ENCODE results near the gene TCAIM. TPM values are rescaled to one million over a fixed set of nuclear protein-coding genes. Genes with fewer than 3 reads are reported as not detected.
"Not testable (repeated sequence)": the region's sequence is repeated elsewhere in the genome, so short reads cannot be mapped to it uniquely, and the experiment has no call there.

The TCAIM gene
- total and polyA plus RNA-seq, 9 donors: 11.1 to 24.0 (median 21.9) TPM

DNA sequence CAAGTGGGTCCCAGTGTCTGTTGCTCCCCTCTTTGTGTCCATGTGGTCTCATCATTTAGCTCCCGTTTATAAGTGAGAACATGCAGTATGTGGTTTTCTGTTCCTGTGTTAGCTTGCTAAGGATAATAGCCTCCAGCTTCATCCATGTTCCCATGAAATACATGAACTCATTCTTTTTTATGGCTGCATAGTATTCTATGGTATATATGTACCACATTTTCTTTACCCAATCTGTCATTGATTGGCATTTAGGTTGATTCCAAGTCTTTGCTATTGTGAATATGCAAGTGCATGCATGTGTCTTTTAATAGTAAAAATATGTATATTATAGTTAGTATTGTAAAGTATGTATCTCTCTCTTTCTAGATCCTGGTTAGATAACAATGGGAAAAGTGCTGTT, 53.9 kb downstream of the TCAIM start:
- Histone ChIP-seq H3K27ac (no peak overlapping the region), H3K9me3 (no peaks in the 10 kb centered on the region), H3K4me3 (no peak overlapping the region), H3K27me3 (no peaks in the 10 kb centered on the region), H3K4me1 (ENCODE audit: insufficient read depth) (peaks cover 4% of the 10 kb centered on the region), H3K36me3 (no peaks in the 10 kb centered on the region)
- DNase-seq: no peak
- intact Hi-C loops (cut with DNase I): loop anchor here in 1 of 4 donors (10.0 kb wide), 1 partner anchor 58 kb away; the partner anchor contains the start of gene TCAIM
- TF ChIP-seq EP300 (IDR thresholded peaks at IDR 0.05) (no peak), POLR2A (IDR thresholded peaks at IDR 0.05) (no peak)
- TF ChIP-seq, protein P1, sequence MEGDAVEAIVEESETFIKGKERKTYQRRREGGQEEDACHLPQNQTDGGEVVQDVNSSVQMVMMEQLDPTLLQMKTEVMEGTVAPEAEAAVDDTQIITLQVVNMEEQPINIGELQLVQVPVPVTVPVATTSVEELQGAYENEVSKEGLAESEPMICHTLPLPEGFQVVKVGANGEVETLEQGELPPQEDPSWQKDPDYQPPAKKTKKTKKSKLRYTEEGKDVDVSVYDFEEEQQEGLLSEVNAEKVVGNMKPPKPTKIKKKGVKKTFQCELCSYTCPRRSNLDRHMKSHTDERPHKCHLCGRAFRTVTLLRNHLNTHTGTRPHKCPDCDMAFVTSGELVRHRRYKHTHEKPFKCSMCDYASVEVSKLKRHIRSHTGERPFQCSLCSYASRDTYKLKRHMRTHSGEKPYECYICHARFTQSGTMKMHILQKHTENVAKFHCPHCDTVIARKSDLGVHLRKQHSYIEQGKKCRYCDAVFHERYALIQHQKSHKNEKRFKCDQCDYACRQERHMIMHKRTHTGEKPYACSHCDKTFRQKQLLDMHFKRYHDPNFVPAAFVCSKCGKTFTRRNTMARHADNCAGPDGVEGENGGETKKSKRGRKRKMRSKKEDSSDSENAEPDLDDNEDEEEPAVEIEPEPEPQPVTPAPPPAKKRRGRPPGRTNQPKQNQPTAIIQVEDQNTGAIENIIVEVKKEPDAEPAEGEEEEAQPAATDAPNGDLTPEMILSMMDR (IDR thresholded peaks at IDR 0.05): no peak
- WGBS, 3 donors: 97 to 100% (median 98%) methylated on average over 1 of the region's 1 CpG

DNA sequence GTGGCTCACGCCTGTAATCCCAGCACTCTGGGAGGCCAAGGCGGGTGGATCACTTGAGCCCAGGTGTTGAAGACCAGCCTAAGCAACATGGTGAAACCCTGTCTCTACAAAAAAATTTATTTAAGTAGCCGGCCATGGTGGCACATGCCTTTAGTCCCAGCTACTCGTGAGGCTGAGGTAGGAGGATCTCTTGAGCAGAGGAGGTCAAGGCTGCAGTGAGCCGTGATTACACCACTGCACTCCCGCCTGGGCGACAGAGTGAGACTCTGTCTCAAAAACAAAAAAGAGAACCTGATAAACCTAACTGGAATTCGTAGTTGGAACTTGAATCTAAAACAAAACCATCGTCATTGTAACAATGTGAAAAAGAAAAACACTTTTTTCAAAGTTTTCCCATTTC, 57.1 kb downstream of the TCAIM start:
- no peaks in the 10 kb centered on the region for H3K27me3 ChIP-seq
- TF ChIP-seq POLR2A (IDR thresholded peaks at IDR 0.05): no peak
- TF ChIP-seq, protein P1 (IDR thresholded peaks at IDR 0.05): no peak
- no peak for TF ChIP-seq EP300 (IDR thresholded peaks at IDR 0.05)
- no peaks in the 10 kb centered on the region for H3K9me3 ChIP-seq
- 24 to 47% (median 31%) methylated on average over 9 of the region's 9 CpGs for WGBS, 3 donors
- intact Hi-C loops (cut with DNase I): loop anchor here in 1 of 4 donors (10.0 kb wide), 1 partner anchor 61 kb away; the partner anchor contains the start of gene TCAIM
- H3K4me1 ChIP-seq (ENCODE audit: insufficient read depth): peaks cover 4% of the 10 kb centered on the region
- no peak overlapping the region for H3K4me3 ChIP-seq
- peak in 4 of 5 donors; percentile 32 to 68 (median 62) for DNase-seq
- peak overlapping the region in 1 of 2 donors; percentile 29 for H3K27ac ChIP-seq
- no peaks in the 10 kb centered on the region for H3K36me3 ChIP-seq

DNA sequence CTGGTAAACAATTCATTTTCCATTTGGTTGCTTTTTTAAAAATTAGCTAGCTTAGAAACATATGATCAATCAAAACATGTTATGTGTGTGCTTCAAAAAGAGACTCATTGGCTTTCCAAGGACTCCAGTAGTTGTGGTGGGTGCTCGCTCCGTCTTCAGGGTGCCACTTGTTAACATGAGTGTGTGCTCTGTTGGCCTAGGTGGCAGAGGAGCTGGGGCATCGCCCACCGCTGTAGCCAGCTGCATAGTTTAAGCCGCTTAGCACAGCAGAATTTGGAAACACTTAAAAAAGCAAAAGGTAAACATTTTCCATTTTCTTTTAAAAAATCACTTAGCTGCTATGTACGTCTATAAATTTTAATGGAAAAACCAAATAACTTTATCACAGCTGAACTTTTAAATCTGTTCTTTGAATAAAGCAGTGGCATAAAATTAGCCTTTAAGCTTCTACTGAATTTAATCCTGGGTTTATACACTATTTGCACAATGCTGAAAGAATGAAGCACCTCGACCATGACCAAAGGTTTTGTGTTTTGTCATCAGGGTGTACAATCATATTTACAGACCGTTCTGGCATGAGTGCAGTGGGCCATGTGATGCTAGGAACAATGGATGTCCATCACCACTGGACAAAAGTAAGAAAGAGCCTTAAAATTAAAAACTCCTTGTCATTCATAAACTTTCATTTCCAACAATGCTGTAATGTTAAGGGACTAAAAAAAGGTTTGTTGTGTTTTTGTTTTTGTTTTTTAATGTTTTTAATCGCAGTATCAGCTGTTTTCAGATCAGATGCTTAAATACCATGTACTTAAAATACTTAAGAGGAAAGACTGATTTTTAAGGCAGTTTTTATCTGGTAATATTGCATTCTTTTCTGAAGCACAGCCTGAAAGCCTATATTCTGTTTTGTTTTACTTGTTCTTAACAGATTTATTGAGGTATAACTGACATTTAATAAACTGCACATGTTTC, 57.9 kb downstream of the TCAIM start:
- Histone ChIP-seq H3K4me1 (ENCODE audit: insufficient read depth) (peaks cover 4% of the 10 kb centered on the region), H3K9me3 (no peaks in the 10 kb centered on the region), H3K36me3 (no peaks in the 10 kb centered on the region), H3K27me3 (no peaks in the 10 kb centered on the region), H3K27ac (peak overlapping the region in 1 of 2 donors; percentile 29), H3K4me3 (no peak overlapping the region)
- intact Hi-C loops (cut with DNase I): loop anchor here in 1 of 4 donors (10.0 kb wide), 1 partner anchor 62 kb away; the partner anchor contains the start of gene TCAIM
- DNase-seq: peak in 2 of 5 donors; percentile 23 to 43
- TF ChIP-seq POLR2A (IDR thresholded peaks at IDR 0.05) (no peak), EP300 (IDR thresholded peaks at IDR 0.05) (no peak)
- TF ChIP-seq, protein P1 (IDR thresholded peaks at IDR 0.05): no peak
- 21 to 53% (median 31%) methylated on average over 9 of the region's 9 CpGs for WGBS, 3 donors

DNA sequence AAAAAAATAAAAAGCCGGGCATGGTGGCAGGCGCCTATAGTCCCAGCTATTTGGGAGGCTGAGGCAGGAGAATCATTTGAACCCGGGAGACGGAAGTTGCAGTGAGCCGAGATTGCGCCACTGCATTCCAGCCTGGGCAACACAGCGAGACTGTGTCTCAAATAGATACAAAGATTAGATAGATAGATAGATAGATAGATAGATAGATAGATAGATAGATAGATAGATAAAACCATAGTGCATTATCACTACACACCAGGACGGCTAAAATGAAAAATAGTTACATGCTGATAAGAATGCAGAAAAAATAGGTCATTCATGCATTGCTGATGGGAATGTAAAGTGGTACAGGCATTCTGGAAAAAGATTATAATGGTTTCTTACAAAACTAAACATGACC, 59.7 kb downstream of the TCAIM start:
- not testable (repeated sequence) for H3K9me3 ChIP-seq; H3K27me3 ChIP-seq; DNase-seq; H3K36me3 ChIP-seq; H3K4me3 ChIP-seq; H3K27ac ChIP-seq; H3K4me1 ChIP-seq (ENCODE audit: insufficient read depth)
- intact Hi-C loops (cut with DNase I): loop anchor here in 1 of 4 donors (10.0 kb wide), 1 partner anchor 63 kb away; the partner anchor contains the start of gene TCAIM
- 95 to 97% (median 97%) methylated on average over 8 of the region's 8 CpGs for WGBS, 3 donors
